ENCODE data around the gene PRUNE2.

GRCh38 chr9:76784881-76785280 is 121.0 kb downstream of the PRUNE2 start:
- TF ChIP-seq CTCF (IDR thresholded peaks at IDR 0.05; ENCODE audit: insufficient read depth, low read length) (no peak), GABPA (IDR thresholded peaks at IDR 0.05; ENCODE audit: low read depth) (no peak)

Measured in HL-60 (cell line).